Spinal cord (tissue), 10 donors: ENCODE measurements around the gene ONECUT3. TPM values are rescaled to one million over a fixed set of nuclear protein-coding genes. Genes with fewer than 3 reads are reported as not detected.
"Not testable (repeated sequence)": the region's sequence is repeated elsewhere in the genome, so short reads cannot be mapped to it uniquely, and the experiment has no call there.

Source experiments
- DNase-seq, 6 donors: peaks; one replicate each; pipeline versions ENCODE4 v3.0.0 to v3.0.0-alpha.2; 2013 to 2015; ENCODE audit warnings: low spot score in 6 of 6, low read depth in 4 of 6
- H3K27ac ChIP-seq: one replicate; pipeline ENCODE4 v1.5.1; 2013; ENCODE audit warnings: low read depth, low read length, control low read depth
- H3K27me3 ChIP-seq: one replicate; pipeline ENCODE4 v1.6.1; 2013; ENCODE audit warnings: low read length; ENCODE audit not compliant: control insufficient read depth, insufficient read depth
- H3K36me3 ChIP-seq: one replicate; pipeline ENCODE4 v1.6.1; 2013; ENCODE audit warnings: low read length; ENCODE audit not compliant: control insufficient read depth, insufficient read depth
- H3K4me1 ChIP-seq: one replicate; pipeline ENCODE4 v1.6.1; 2013; ENCODE audit warnings: low read length; ENCODE audit not compliant: control insufficient read depth, insufficient read depth
- H3K4me3 ChIP-seq: one replicate; pipeline ENCODE4 v1.5.1; 2013; ENCODE audit warnings: low read depth, low read length, control low read depth
- H3K9me3 ChIP-seq: one replicate; pipeline ENCODE4 v1.6.1; 2013; ENCODE audit warnings: low read length; ENCODE audit not compliant: control insufficient read depth, insufficient read depth
- WGBS: methylation state at CpG from one replicate; pipeline ENCODE4 v1.1.5; 2013; ENCODE audit warnings: missing lambda C conversion rate; ENCODE audit not compliant: insufficient coverage; 5-methylcytosine and 5-hydroxymethylcytosine counted together
- polyA plus RNA-seq, 2 donors: library from polyadenylated mRNA; unstranded; fragments of 120-200 nt; gene quantifications; one replicate each; pipeline ENCODE4 v1.2.1, GENCODE V29; 2013; ENCODE audit not compliant: insufficient read length in 2 of 2
- total RNA-seq, 2 donors: library from RNA; depleted of rRNA in 1 of 2; stranded (reverse); fragments of 120-200 nt in 1 of 2; fragments of >200 nt in 1 of 2; gene quantifications; one replicate each; pipeline versions ENCODE4 v1.2.3 to v1.2.4, GENCODE V29; 2013 to 2014
- donor health status: healthy.

The ONECUT3 gene
- total and polyA plus RNA-seq, 4 donors: 0.06 to 0.66 (median 0.62) TPM; not detected in 1

DNA sequence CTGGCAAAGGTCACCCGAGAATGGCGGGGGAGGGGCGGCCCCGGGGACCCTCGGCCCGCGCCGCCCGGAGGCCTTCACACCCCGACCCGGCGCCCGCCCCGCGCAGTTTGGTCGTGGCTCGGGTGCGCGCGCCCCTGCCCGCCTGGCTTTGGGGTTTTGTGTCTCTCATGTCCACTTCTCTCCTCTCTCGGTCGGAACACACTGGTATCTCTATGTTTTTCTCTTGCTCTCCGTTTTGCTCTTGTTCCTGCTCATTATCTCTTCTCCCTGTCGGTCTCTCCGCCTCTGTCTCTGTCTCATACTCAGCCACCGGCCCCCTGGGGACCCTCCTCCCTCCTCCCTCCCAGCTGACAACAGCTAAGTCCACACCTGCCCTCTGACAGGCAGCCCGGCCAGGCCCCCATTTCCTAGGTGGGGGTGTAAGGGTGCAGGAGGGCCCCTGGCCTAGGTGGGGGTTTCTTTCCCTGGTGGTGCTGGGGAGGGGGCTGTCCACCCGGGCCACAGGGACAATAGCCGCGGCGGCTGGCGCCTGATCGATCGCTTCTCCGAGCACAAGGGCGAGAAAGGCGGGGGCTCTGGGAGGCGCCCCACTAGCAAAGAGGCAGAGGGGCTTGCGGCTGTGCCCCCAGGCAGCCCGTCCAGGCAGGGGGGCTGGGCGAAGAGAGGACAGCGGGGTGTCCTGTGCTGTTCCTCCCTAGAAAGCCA lies 2.3 kb downstream of the ONECUT3 start:
- Histone ChIP-seq H3K27me3 (peaks cover 86% of the 10 kb centered on the region), H3K36me3 (no peaks in the 10 kb centered on the region), H3K9me3 (no peaks in the 10 kb centered on the region), H3K27ac (no peak overlapping the region), H3K4me1 (peaks cover 4% of the 10 kb centered on the region), H3K4me3 (no peak overlapping the region)
- WGBS: 0% methylated on average over 36 of the region's 43 CpGs
- DNase-seq: no peak

DNA sequence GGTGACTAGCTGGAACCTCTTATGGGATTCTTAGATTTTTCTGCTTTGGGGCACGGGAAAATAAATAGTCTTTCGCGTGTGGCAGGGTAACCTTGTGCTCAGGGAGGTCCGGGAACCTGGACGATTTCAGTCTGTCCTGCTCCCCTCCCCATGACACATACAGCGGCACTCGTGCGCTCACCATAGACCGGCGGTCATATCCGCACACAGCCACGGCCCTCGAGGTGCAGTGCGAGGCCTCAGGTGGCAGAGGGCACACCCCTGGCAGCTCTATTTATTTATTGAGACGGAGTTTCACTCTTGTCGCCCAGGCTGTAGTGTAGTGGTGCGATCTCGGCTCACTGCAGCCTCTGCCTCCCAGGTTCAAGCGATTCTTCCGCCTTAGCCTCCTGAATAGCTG lies 3.0 kb downstream of the ONECUT3 start:
- H3K4me1 ChIP-seq: peaks cover 4% of the 10 kb centered on the region
- no peaks in the 10 kb centered on the region for H3K36me3 ChIP-seq
- 0% methylated on average over 18 of the region's 20 CpGs for WGBS
- peaks cover 86% of the 10 kb centered on the region for H3K27me3 ChIP-seq
- no peaks in the 10 kb centered on the region for H3K9me3 ChIP-seq
- H3K27ac ChIP-seq: no peak overlapping the region
- DNase-seq: no peak
- H3K4me3 ChIP-seq: no peak overlapping the region

DNA sequence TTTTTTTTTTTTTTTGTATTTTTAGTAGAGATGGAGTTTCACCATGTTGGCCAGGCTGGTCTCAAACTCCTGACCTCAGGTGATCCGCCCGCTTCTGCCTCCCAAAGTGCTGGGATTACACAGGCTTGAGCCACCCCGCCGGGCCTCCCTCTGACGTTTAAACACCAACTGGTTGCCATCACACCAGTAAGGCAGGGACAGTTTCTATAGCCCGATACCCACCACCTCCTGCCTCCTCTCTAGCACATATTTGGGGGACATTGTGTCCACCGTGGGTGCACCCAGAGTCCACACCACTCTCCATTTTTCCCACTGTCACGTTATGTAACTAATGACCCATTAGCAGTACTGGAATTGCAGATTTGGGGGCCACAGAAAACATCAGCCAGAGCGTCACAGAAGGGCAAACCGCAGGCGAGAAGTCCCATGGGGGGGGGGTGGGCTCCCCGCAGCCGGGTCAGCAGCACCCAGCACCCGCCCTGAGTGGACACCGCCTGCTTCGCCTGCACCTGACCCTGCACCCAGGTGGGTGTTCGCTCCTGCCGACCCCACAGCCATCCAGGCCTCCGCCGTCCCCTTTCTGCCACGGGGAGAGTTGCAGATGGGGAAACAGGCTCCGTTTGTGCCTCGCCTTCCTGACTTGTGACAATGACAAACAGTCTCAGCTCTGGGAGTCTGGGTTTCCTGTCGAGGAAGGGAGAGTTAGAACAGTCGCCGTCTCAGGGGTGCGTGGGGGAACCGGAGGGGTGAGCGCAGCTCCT lies 3.6 kb downstream of the ONECUT3 start:
- Histone ChIP-seq H3K27me3 (peaks cover 86% of the 10 kb centered on the region), H3K9me3 (no peaks in the 10 kb centered on the region), H3K27ac (no peak overlapping the region), H3K36me3 (no peaks in the 10 kb centered on the region), H3K4me3 (no peak overlapping the region), H3K4me1 (peaks cover 4% of the 10 kb centered on the region)
- WGBS: 1% methylated on average over 25 of the region's 29 CpGs
- DNase-seq: no peak

DNA sequence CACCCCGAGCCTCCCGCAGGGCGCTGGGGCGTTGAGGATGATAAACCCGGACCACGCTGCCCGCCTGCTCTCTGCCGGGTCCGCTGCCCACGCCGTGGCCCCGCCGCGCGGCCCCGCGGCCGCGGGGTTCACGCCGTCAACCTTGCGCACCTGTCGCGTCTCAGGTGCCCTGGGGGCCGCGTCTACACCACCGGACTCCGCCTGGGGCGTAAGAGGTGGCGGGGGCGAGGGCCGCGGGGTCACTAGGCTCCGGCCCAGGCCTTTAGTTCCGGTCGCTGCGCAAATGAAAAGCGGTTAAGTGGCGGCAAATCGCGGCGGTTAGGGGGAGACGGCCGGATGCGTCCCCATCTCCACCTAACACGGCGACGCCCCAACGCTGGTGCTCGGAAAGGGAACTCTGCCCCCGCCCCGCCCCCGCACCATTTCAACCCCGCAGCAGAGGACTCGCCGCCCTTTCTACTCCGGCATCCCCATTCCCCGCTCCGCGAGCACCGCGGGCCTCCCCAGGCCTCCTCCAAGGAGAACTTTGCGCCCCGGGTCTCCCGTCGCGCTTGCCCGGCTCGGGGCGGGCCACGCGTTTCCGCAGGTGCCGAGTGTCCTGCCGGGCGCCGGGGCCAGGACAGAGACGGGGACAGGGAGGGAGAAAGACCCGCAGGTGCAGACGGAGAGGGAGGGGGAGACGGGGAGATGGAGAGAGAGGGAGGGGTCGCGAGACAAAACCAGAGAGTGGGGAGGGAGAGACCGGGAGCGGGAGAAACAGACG lies 4.3 kb downstream of the ONECUT3 start:
- Histone ChIP-seq H3K9me3 (no peaks in the 10 kb centered on the region), H3K27me3 (peaks cover 86% of the 10 kb centered on the region), H3K4me1 (peaks cover 4% of the 10 kb centered on the region), H3K27ac (no peak overlapping the region), H3K4me3 (no peak overlapping the region), H3K36me3 (no peaks in the 10 kb centered on the region)
- WGBS: under 1% methylated on average over 86 of the region's 86 CpGs
- DNase-seq: no peak

- no peak for DNase-seq
- H3K9me3 ChIP-seq: no peaks in the 10 kb centered on the region
- no peak overlapping the region for H3K4me3 ChIP-seq
- H3K27ac ChIP-seq: no peak overlapping the region
- WGBS: 3% methylated on average over 5 of the region's 10 CpGs
- no peaks in the 10 kb centered on the region for H3K36me3 ChIP-seq
- H3K4me1 ChIP-seq: peaks cover 4% of the 10 kb centered on the region
- peaks cover 87% of the 10 kb centered on the region for H3K27me3 ChIP-seq
Measured at GRCh38 chr19:1758231-1758577, 4.9 kb downstream of the ONECUT3 start.

- WGBS: 16% methylated on average over 10 of the region's 16 CpGs
- Histone ChIP-seq H3K27me3 (peaks cover 97% of the 10 kb centered on the region), H3K4me1 (peaks cover 4% of the 10 kb centered on the region), H3K27ac (no peak overlapping the region), H3K9me3 (no peaks in the 10 kb centered on the region), H3K4me3 (no peak overlapping the region), H3K36me3 (no peaks in the 10 kb centered on the region)
- no peak for DNase-seq
Measured at GRCh38 chr19:1758959-1759903, 5.9 kb downstream of the ONECUT3 start.

DNA sequence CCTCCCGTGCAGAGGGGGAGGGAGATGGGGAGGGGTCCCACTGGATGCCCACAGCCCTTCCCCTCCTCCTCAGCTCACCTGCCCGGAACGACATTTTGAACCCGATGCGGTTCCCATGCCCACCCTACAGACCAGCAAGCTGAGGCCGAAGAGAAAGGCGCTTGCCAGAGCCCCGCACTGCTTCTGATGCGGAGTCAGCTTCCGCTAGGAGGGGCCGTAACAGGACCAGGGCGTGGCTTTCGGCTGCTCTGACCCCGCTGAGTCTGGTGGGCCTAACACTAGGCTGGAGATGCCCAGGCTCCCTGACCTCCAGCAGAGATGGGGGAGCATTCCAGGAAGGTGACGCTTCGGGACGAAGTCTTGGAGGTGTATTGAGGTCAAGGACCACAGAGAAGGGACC lies 6.7 kb downstream of the ONECUT3 start:
- under 1% methylated on average over 13 of the region's 17 CpGs for WGBS
- Histone ChIP-seq H3K36me3 (no peaks in the 10 kb centered on the region), H3K9me3 (no peaks in the 10 kb centered on the region), H3K27me3 (peaks cover 98% of the 10 kb centered on the region), H3K4me3 (no peak overlapping the region), H3K4me1 (peaks cover 5% of the 10 kb centered on the region), H3K27ac (no peak overlapping the region)
- no peak for DNase-seq

GRCh38 chr19:1760786-1761527 lies 7.7 kb downstream of the ONECUT3 start:
- not testable (repeated sequence) for DNase-seq, H3K4me3 ChIP-seq, H3K4me1 ChIP-seq, H3K27ac ChIP-seq, H3K9me3 ChIP-seq, H3K36me3 ChIP-seq
- peaks cover 98% of the 10 kb centered on the region for H3K27me3 ChIP-seq
- WGBS: 8% methylated on average over 8 of the region's 15 CpGs
